GM12878 (cell line): ENCODE results near the gene CCNI.

Experiments
- CBFB ChIP-seq: IDR thresholded peaks from 2 replicates; pipeline ENCODE4 v1.6.1; 2016; ENCODE audit warnings: antibody characterized with exemption, low read depth
- CTCF ChIP-seq, 3 experiments: IDR thresholded peaks in 2 of 3; conservative IDR thresholded peaks in 1 of 3; 2 replicates each; pipeline ENCODE4 v1.5.1; 2011; ENCODE audit warnings: low read depth in 3 of 3, low read length in 3 of 3, mild to moderate bottlenecking in 3 of 3, control low read depth in 2 of 3, moderate library complexity in 2 of 3, inconsistent platforms in 1 of 3, mixed read lengths in 1 of 3; ENCODE audit not compliant: control insufficient read depth in 2 of 3, insufficient read depth in 1 of 3; ENCODE audit errors: extremely low read depth in 1 of 3
- POLR2A ChIP-seq: IDR thresholded peaks from 2 replicates; pipeline ENCODE4 v1.6.1; 2011; ENCODE audit warnings: low read depth, mild to moderate bottlenecking, low read length
- POLR2AphosphoS5 ChIP-seq: IDR thresholded peaks from 2 replicates; pipeline ENCODE4 v1.6.1; 2011; ENCODE audit warnings: mild to moderate bottlenecking, low read length, inconsistent platforms
- PRDM15 ChIP-seq: fragments of 450-650 bp; formaldehyde crosslinking; IDR thresholded peaks from 2 replicates; pipeline ENCODE4 v1.4.0; 2020; ENCODE audit warnings: mild to moderate bottlenecking, moderate library complexity
- SIN3A ChIP-seq: IDR thresholded peaks from 2 replicates; pipeline ENCODE4 v1.6.1; 2012; ENCODE audit warnings: low read depth, low read length, improper control_type of control experiment
- ZNF24 ChIP-seq: fragments of 450-650 bp; IDR thresholded peaks from 2 replicates; pipeline ENCODE4 v1.6.1; 2017; ENCODE audit warnings: antibody characterized with exemption, mild to moderate bottlenecking
- ZSCAN29 ChIP-seq: fragments of 450-650 bp; IDR thresholded peaks from 2 replicates; pipeline ENCODE4 v1.6.1; 2017; ENCODE audit warnings: mild to moderate bottlenecking, moderate library complexity
- TF ChIP-seq, protein P1 (sequence below): fragments of 450-650 bp; IDR thresholded peaks from 2 replicates; pipeline ENCODE4 v1.6.1; 2017; ENCODE audit warnings: mild to moderate bottlenecking
- TF ChIP-seq, protein P2 (sequence below): IDR thresholded peaks from 2 replicates; pipeline ENCODE4 v1.6.1; 2012; ENCODE audit warnings: low read depth, low read length, improper control_type of control experiment
- TF ChIP-seq, protein P3 (sequence below): IDR thresholded peaks from 2 replicates; pipeline ENCODE4 v1.6.1; 2011; ENCODE audit warnings: low read depth, low read length, improper control_type of control experiment, borderline replicate concordance

- TF ChIP-seq CTCF (IDR thresholded peaks at IDR 0.05 in 2 of 3, conservative IDR thresholded peaks at IDR 0.05 in 1 of 3; ENCODE audit: control insufficient read depth in 2 of 3, extremely low read depth in 1 of 3, insufficient read depth in 1 of 3, low read depth in 3 of 3, low read length in 3 of 3) (no peak), SIN3A (no peak), POLR2AphosphoS5 (no peak), POLR2A (no peak), ZSCAN29 (no peak), PRDM15 (CRISPR knock-in tag) (no peak), CBFB (no peak), ZNF24 (no peak)
- TF ChIP-seq, protein P1, sequence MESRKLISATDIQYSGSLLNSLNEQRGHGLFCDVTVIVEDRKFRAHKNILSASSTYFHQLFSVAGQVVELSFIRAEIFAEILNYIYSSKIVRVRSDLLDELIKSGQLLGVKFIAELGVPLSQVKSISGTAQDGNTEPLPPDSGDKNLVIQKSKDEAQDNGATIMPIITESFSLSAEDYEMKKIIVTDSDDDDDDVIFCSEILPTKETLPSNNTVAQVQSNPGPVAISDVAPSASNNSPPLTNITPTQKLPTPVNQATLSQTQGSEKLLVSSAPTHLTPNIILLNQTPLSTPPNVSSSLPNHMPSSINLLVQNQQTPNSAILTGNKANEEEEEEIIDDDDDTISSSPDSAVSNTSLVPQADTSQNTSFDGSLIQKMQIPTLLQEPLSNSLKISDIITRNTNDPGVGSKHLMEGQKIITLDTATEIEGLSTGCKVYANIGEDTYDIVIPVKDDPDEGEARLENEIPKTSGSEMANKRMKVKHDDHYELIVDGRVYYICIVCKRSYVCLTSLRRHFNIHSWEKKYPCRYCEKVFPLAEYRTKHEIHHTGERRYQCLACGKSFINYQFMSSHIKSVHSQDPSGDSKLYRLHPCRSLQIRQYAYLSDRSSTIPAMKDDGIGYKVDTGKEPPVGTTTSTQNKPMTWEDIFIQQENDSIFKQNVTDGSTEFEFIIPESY: no peak
- TF ChIP-seq, protein P2, sequence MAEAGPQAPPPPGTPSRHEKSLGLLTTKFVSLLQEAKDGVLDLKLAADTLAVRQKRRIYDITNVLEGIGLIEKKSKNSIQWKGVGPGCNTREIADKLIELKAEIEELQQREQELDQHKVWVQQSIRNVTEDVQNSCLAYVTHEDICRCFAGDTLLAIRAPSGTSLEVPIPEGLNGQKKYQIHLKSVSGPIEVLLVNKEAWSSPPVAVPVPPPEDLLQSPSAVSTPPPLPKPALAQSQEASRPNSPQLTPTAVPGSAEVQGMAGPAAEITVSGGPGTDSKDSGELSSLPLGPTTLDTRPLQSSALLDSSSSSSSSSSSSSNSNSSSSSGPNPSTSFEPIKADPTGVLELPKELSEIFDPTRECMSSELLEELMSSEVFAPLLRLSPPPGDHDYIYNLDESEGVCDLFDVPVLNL: no peak
- TF ChIP-seq, protein P3, sequence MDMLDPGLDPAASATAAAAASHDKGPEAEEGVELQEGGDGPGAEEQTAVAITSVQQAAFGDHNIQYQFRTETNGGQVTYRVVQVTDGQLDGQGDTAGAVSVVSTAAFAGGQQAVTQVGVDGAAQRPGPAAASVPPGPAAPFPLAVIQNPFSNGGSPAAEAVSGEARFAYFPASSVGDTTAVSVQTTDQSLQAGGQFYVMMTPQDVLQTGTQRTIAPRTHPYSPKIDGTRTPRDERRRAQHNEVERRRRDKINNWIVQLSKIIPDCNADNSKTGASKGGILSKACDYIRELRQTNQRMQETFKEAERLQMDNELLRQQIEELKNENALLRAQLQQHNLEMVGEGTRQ: no peak
Observed at GRCh38 chr4:77006753-77007353, 68.9 kb downstream of the CCNI start.
